ENCODE results near the gene PTPN4. TPM values are rescaled to one million over a fixed set of nuclear protein-coding genes. Genes with fewer than 3 reads are reported as not detected.

The PTPN4 gene
- total RNA-seq (36.3 TPM), polyA plus RNA-seq (ENCODE audit: insufficient read depth in 1 of 8, insufficient read length in 8 of 8, low replicate concordance in 1 of 8) (10 to 100 TPM in 7 of 8 donors, 1 to 10 TPM in 1; 6.3 to 16.2 (median 13.4) TPM)
- long read RNA-seq, donor 1: 0 reads
- long read RNA-seq, donor 2: 0 reads
- long read RNA-seq, donor 3, full-length matches to known transcripts: 1 of 1 reads
- long read RNA-seq, donor 3, partial matches to known transcripts: 0 of 1 reads
- long read RNA-seq, donor 3, other reads (novel, unspliced or antisense): 0 of 1 reads
- long read RNA-seq, donor 4: 0 reads
- long read RNA-seq, donor 5: 0 reads
- long read RNA-seq, donor 6, full-length matches to known transcripts: 1 of 1 reads
- long read RNA-seq, donor 6, partial matches to known transcripts: 0 of 1 reads
- long read RNA-seq, donor 6, other reads (novel, unspliced or antisense): 0 of 1 reads
- long read RNA-seq, donor 7: 0 reads
- long read RNA-seq, donor 8: 0 reads
- long read RNA-seq, donor 9: 0 reads
- long read RNA-seq, donor 10: 0 reads
- long read RNA-seq, donor 11: 0 reads

DNA sequence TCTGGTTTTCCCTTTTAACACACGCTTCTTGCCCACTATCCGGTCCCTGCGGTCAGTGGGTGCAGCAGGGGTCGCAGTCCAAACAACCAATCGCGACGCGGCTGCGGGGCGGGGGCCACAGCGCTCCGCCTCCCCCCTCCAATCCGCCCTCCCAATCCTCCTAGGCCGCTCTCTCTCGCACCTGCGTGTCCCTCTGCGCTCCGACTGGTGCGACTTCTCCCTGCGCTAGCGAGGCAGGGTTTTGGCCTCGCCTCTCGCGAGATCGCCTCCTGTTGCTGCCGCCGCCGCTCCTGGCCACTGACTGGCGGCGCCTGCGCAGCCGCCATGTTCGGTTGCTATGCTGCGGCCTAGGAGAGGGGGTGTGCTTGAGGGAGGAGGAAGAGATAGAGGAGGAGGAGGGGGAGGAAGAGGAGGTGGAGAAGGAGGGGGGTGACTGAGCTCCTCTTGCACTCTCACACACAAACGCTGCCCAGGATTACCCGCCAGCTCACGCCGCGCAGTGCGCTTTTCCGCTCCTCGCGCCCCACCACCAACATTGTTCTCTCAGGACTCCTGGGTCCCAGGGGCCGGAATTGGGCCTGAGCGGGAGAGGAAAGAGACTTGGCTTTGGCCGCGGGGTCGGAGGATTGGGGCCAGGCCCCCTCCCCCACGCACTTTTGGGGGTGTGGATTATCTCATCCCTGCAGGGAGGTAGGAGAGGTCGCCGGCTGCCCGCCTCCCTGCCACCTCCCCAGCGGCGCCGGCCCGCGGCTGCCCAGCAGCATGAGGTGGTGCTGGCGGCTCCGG lies at the start of gene PTPN4:
TSS of gene PTPN4 (plus strand) at position 472 of the 786 bp plus-strand sequence. CDS start 49,932 bp downstream, outside the sequence.
- Histone ChIP-seq H3K4me3 (ENCODE audit: low read length) (peak within 1 kb of the TSS; percentile 94), H3K27ac (ENCODE audit: low read length) (peak within 1 kb of the TSS; percentile 94), H3K36me3 (ENCODE audit: control insufficient read depth, insufficient read depth, low read length) (no peaks in the 10 kb centered on the region), H3K9me3 (replicated peaks; ENCODE audit: control insufficient read depth, low read depth, low read length) (no peaks in the 10 kb centered on the region), H3K27me3 (ENCODE audit: control insufficient read depth, insufficient read depth, low read length) (no peaks in the 10 kb centered on the region), H3K4me1 (ENCODE audit: control insufficient read depth, insufficient read depth, low read length) (no peaks in the 10 kb centered on the region)
- WGBS (ENCODE audit: insufficient coverage): under 1% methylated on average over 42 of the region's 59 CpGs
- DNase-seq: peak; percentile 99

DNA sequence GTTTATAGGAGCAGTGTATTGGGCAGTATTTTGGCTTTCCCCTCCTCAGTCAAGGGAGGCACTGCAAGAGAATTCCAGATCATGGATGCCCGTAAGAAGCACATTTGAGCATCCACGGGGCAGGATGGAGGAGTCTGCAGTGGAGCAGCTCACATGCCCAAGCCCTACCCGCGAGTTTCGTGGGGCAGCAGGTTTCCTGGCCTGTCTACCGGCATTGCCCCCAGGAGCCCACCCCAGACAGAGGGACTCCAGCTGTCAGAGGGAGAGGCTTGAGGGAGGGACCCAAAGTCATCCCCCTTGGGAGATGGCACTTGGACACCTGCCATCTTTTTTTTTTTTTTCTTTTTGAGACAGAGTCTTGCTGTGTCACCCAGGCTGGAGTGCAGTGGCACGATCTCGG lies 49.4 kb upstream of the PTPN4 start:
- DNase-seq: no peak
- no peaks in the 10 kb centered on the region for H3K27me3 ChIP-seq (ENCODE audit: control insufficient read depth, insufficient read depth, low read length)
- H3K9me3 ChIP-seq (replicated peaks; ENCODE audit: control insufficient read depth, low read depth, low read length): peaks cover under 1% of the 10 kb centered on the region
- H3K36me3 ChIP-seq (ENCODE audit: control insufficient read depth, insufficient read depth, low read length): no peaks in the 10 kb centered on the region
- no CpG with 5 or more reads among the region's 8 CpGs for WGBS (ENCODE audit: insufficient coverage)
- H3K4me3 ChIP-seq (ENCODE audit: low read length): no peak overlapping the region
- peaks cover 12% of the 10 kb centered on the region for H3K4me1 ChIP-seq (ENCODE audit: control insufficient read depth, insufficient read depth, low read length)
- no peak overlapping the region for H3K27ac ChIP-seq (ENCODE audit: low read length)

GRCh38 chr2:119711352-119711751 lies 48.4 kb upstream of the PTPN4 start:
- WGBS (ENCODE audit: insufficient coverage): 94% methylated on average over 9 of the region's 9 CpGs
- H3K9me3 ChIP-seq (replicated peaks; ENCODE audit: control insufficient read depth, low read depth, low read length): no peaks in the 10 kb centered on the region
- DNase-seq: no peak

GRCh38 chr2:119712571-119712970 lies 47.2 kb upstream of the PTPN4 start:
- no peak overlapping the region for H3K4me3 ChIP-seq (ENCODE audit: low read length)
- H3K9me3 ChIP-seq (replicated peaks; ENCODE audit: control insufficient read depth, low read depth, low read length): no peaks in the 10 kb centered on the region
- H3K36me3 ChIP-seq (ENCODE audit: control insufficient read depth, insufficient read depth, low read length): no peaks in the 10 kb centered on the region
- no peak for DNase-seq
- H3K4me1 ChIP-seq (ENCODE audit: control insufficient read depth, insufficient read depth, low read length): peaks cover 9% of the 10 kb centered on the region
- WGBS (ENCODE audit: insufficient coverage): 79% methylated on average over 3 of the region's 3 CpGs
- H3K27me3 ChIP-seq (ENCODE audit: control insufficient read depth, insufficient read depth, low read length): no peaks in the 10 kb centered on the region
- no peak overlapping the region for H3K27ac ChIP-seq (ENCODE audit: low read length)

More at GRCh38 chr2:119711352-119711751, 48.4 kb upstream of the PTPN4 start:
- H3K27ac ChIP-seq (ENCODE audit: low read length): no peak overlapping the region
- no peaks in the 10 kb centered on the region for H3K27me3 ChIP-seq (ENCODE audit: control insufficient read depth, insufficient read depth, low read length)
- H3K4me1 ChIP-seq (ENCODE audit: control insufficient read depth, insufficient read depth, low read length): peaks cover 12% of the 10 kb centered on the region
- no peak overlapping the region for H3K4me3 ChIP-seq (ENCODE audit: low read length)
- H3K36me3 ChIP-seq (ENCODE audit: control insufficient read depth, insufficient read depth, low read length): no peaks in the 10 kb centered on the region

DNA sequence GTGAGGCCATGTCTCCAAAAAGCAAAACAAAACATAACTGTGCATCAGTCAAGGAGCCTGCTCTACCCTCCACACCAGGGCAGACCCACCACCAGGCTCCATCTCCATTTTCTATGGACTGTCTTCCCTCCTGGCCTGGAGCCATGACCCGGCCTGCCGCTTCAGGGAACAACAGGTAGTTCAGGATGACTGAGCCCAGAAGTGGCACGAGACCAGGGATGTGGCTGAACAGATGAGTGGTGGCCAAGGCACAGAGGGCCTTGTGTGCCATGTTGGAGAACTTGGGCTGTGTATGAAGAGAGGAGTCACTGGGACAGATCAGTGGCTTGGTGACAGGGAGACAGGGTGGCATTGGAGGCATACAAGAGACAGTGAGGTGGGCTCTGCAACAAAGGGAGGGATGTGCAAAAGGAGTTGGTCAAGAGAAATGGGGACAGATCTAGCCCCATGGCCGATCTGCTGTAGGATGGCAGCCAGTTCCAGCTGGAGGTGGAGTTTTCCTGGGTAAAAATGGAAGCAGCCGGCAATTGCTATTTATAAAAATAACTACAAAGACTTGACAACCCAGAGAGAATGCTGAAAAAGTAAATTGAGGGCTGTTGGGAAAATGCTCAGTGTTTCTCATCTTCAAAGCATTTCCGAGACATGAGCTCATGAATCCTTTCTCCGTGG lies 45.8 kb upstream of the PTPN4 start:
- Histone ChIP-seq H3K4me3 (ENCODE audit: low read length) (no peak overlapping the region), H3K36me3 (ENCODE audit: control insufficient read depth, insufficient read depth, low read length) (no peaks in the 10 kb centered on the region)
- 93% methylated on average over 3 of the region's 7 CpGs for WGBS (ENCODE audit: insufficient coverage)

DNA sequence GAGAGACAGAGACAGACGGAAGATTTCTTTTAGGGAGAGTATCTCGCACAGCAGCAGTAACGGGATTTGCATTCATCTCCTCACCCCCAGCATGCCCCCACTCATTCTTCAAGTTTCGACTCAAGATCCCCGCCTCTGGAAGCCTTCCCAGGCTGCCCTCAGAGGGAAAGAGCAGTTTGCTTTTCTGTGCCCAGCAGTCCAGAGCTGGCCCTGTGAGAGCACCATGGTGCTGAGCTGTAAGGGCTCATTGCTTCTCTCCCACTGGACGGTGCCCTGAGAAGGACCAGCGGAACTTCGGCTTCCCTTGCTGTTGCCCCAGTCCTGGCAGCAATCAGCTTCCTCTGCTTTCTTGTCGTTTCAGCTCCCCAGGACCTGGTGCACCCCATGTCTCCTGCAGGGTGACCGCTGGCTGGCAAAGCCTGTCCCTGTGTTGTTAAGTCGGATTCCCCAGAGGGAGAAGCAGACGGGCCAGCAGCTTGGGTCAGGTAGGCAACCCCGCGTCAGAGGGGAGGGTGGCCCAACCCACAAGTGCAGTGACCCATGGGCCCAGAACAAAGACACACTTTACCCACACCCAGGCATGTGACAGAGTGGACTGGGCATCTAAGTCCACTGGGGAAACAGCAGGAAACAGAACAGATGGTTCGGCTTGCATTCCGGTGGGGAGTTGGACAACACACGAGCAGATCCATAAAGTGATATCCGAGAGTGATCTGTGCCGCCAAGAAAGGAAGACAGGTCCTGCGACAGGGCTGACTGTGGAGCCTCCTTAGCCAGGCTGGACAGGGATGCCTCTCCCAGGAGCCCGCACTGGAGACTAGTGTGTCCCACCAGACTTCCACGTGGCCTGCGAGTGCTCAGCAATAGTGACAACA lies 44.1 kb upstream of the PTPN4 start:
- DNase-seq: no peak
- Histone ChIP-seq H3K27me3 (ENCODE audit: control insufficient read depth, insufficient read depth, low read length) (no peaks in the 10 kb centered on the region), H3K4me3 (ENCODE audit: low read length) (no peak overlapping the region), H3K4me1 (ENCODE audit: control insufficient read depth, insufficient read depth, low read length) (peaks cover 18% of the 10 kb centered on the region), H3K36me3 (ENCODE audit: control insufficient read depth, insufficient read depth, low read length) (no peaks in the 10 kb centered on the region), H3K9me3 (replicated peaks; ENCODE audit: control insufficient read depth, low read depth, low read length) (no peaks in the 10 kb centered on the region), H3K27ac (ENCODE audit: low read length) (no peak overlapping the region)
- 66% methylated on average over 20 of the region's 23 CpGs for WGBS (ENCODE audit: insufficient coverage)

More for the DNA sequence above, 45.8 kb upstream of the PTPN4 start:
- Histone ChIP-seq H3K4me1 (ENCODE audit: control insufficient read depth, insufficient read depth, low read length) (peaks cover 18% of the 10 kb centered on the region), H3K9me3 (replicated peaks; ENCODE audit: control insufficient read depth, low read depth, low read length) (no peaks in the 10 kb centered on the region), H3K27me3 (ENCODE audit: control insufficient read depth, insufficient read depth, low read length) (no peaks in the 10 kb centered on the region), H3K27ac (ENCODE audit: low read length) (no peak overlapping the region)
- no peak for DNase-seq

- no peak overlapping the region for H3K4me3 ChIP-seq (ENCODE audit: low read length)
- H3K27me3 ChIP-seq (ENCODE audit: control insufficient read depth, insufficient read depth, low read length): no peaks in the 10 kb centered on the region
- no peak for DNase-seq
- no peak overlapping the region for H3K27ac ChIP-seq (ENCODE audit: low read length)
- H3K36me3 ChIP-seq (ENCODE audit: control insufficient read depth, insufficient read depth, low read length): no peaks in the 10 kb centered on the region
- peaks cover 22% of the 10 kb centered on the region for H3K4me1 ChIP-seq (ENCODE audit: control insufficient read depth, insufficient read depth, low read length)
- H3K9me3 ChIP-seq (replicated peaks; ENCODE audit: control insufficient read depth, low read depth, low read length): no peaks in the 10 kb centered on the region
- 77% methylated on average over 5 of the region's 6 CpGs for WGBS (ENCODE audit: insufficient coverage)
These were observed 43.4 kb upstream of the PTPN4 start for GRCh38 chr2:119716284-119716672.

DNA sequence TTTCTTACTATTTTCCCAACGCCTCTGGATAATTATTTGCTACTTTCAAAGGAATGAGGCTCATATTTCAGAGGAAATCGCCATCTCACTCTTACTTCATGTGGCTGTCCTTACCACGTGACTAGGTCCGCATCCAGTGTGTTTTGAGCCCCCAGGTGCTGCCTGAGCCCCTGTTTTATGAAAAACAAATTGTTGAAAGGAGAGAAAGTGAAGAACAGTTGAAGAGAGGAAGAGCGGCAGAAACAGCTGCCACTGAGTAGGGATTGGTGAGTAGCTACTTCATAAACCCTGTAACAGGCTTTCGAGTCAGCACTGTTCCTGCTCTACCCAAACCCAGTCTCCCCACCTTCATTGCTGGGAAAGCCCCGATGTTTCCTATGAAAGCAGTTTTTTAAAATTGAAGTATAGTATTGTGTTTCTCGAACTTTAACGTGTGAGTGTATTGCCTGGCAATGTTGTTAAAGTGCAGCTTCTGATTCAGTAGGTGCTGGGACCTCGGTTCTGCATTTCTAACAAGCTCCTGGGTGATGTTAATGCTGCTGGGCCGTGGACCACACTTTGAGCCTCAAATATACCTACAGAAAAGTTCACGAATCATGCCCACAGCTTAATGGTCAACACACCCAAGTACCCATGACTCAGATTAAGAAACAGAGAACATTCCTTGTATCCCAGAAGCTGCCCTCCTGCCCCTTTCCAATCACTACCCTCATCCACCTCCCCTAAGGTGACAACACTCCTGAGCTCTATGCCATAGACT lies 41.0 kb upstream of the PTPN4 start:
- no peak for DNase-seq
- H3K36me3 ChIP-seq (ENCODE audit: control insufficient read depth, insufficient read depth, low read length): no peaks in the 10 kb centered on the region
- WGBS (ENCODE audit: insufficient coverage): 80% methylated on average over 3 of the region's 12 CpGs

DNA sequence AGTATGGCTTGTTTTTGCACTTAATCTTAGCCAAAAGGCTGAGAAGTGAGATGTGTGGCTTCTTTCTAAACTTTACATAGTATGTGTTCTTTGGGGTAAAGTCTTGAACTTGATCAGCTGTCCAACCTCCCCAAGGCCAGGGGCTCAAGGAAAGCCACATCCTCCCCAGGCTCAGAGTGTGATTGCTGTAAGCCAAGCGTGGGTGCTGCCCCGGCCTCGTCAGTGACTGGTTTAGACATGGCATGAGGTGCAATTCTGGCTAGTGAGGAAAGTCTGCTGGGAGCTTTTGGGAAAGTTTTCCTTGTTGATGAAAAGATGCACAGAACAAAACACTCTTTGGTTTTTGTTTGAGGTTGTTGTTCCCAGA lies 40.5 kb upstream of the PTPN4 start:
- no peaks in the 10 kb centered on the region for H3K27me3 ChIP-seq (ENCODE audit: control insufficient read depth, insufficient read depth, low read length)
- DNase-seq: no peak
- no peak overlapping the region for H3K4me3 ChIP-seq (ENCODE audit: low read length)
- H3K9me3 ChIP-seq (replicated peaks; ENCODE audit: control insufficient read depth, low read depth, low read length): no peaks in the 10 kb centered on the region
- H3K36me3 ChIP-seq (ENCODE audit: control insufficient read depth, insufficient read depth, low read length): no peaks in the 10 kb centered on the region
- peaks cover 29% of the 10 kb centered on the region for H3K4me1 ChIP-seq (ENCODE audit: control insufficient read depth, insufficient read depth, low read length)
- H3K27ac ChIP-seq (ENCODE audit: low read length): no peak overlapping the region
- 86% methylated on average over 2 of the region's 3 CpGs for WGBS (ENCODE audit: insufficient coverage)

More for the DNA sequence above, 41.0 kb upstream of the PTPN4 start:
- H3K9me3 ChIP-seq (replicated peaks; ENCODE audit: control insufficient read depth, low read depth, low read length): no peaks in the 10 kb centered on the region
- H3K27me3 ChIP-seq (ENCODE audit: control insufficient read depth, insufficient read depth, low read length): no peaks in the 10 kb centered on the region
- no peak overlapping the region for H3K27ac ChIP-seq (ENCODE audit: low read length)
- H3K4me3 ChIP-seq (ENCODE audit: low read length): no peak overlapping the region
- peaks cover 32% of the 10 kb centered on the region for H3K4me1 ChIP-seq (ENCODE audit: control insufficient read depth, insufficient read depth, low read length)
